Mesodermal cell (in vitro differentiated cells): ENCODE measurements around the gene BMP6.

Source experiments
- H3K27ac ChIP-seq: 2 replicates; pipeline ENCODE4 v1.7.0; 2013; ENCODE audit warnings: mild to moderate bottlenecking, low read depth, low read length, moderate library complexity; ENCODE audit not compliant: severe bottlenecking
- H3K36me3 ChIP-seq: 2 replicates; pipeline ENCODE4 v1.7.1; 2013; ENCODE audit warnings: mild to moderate bottlenecking, low read length, moderate library complexity; ENCODE audit not compliant: control insufficient read depth, insufficient read depth
- H3K4me1 ChIP-seq: one replicate; pipeline ENCODE4 v1.7.1; 2013; ENCODE audit warnings: mild to moderate bottlenecking, low read length; ENCODE audit not compliant: insufficient read depth, control insufficient read depth, poor library complexity, severe bottlenecking
- H3K4me3 ChIP-seq: 2 replicates; pipeline ENCODE4 v1.7.0; 2013; ENCODE audit warnings: low read length, control low read depth, mild to moderate bottlenecking; ENCODE audit not compliant: insufficient read depth, poor library complexity, severe bottlenecking; ENCODE audit errors: extremely low read depth
- H3K9me3 ChIP-seq: 2 replicates; pipeline ENCODE4 v1.7.1; 2013; ENCODE audit warnings: mild to moderate bottlenecking, low read length, moderate library complexity; ENCODE audit not compliant: control insufficient read depth
- WGBS, 2 experiments: methylation state at CpG; one replicate each; pipeline ENCODE4 v1.1.5; 2013; ENCODE audit warnings: missing lambda C conversion rate in 2 of 2; ENCODE audit not compliant: insufficient coverage in 2 of 2; 5-methylcytosine and 5-hydroxymethylcytosine counted together

BMP6 gene

GRCh38 chr6:7770601-7771000 is 44.7 kb downstream of the BMP6 start:
- no peaks in the 10 kb centered on the region for H3K9me3 ChIP-seq
- 97 to 100% methylated on average over 3 of the region's 3 CpGs for WGBS, 2 experiments
- peaks cover 3% of the 10 kb centered on the region for H3K4me1 ChIP-seq
- peaks cover 17% of the 10 kb centered on the region for H3K36me3 ChIP-seq
- H3K4me3 ChIP-seq: no peak overlapping the region
- no peak overlapping the region for H3K27ac ChIP-seq

GRCh38 chr6:7773322-7773721 is 47.4 kb downstream of the BMP6 start:
- peaks cover 14% of the 10 kb centered on the region for H3K36me3 ChIP-seq
- WGBS, 2 experiments: 94 to 100% methylated on average over 2 to 3 of the region's 3 CpGs
- no peak overlapping the region for H3K4me3 ChIP-seq
- H3K9me3 ChIP-seq: no peaks in the 10 kb centered on the region
- H3K27ac ChIP-seq: no peak overlapping the region
- peaks cover 3% of the 10 kb centered on the region for H3K4me1 ChIP-seq

- peaks cover 14% of the 10 kb centered on the region for H3K36me3 ChIP-seq
- WGBS, 2 experiments: 89 to 100% methylated on average over 4 to 6 of the region's 9 CpGs
- H3K4me1 ChIP-seq: peaks cover 3% of the 10 kb centered on the region
- no peaks in the 10 kb centered on the region for H3K9me3 ChIP-seq
- no peak overlapping the region for H3K4me3 ChIP-seq
- no peak overlapping the region for H3K27ac ChIP-seq
Observed at GRCh38 chr6:7773914-7774313, 48.0 kb downstream of the BMP6 start.

DNA sequence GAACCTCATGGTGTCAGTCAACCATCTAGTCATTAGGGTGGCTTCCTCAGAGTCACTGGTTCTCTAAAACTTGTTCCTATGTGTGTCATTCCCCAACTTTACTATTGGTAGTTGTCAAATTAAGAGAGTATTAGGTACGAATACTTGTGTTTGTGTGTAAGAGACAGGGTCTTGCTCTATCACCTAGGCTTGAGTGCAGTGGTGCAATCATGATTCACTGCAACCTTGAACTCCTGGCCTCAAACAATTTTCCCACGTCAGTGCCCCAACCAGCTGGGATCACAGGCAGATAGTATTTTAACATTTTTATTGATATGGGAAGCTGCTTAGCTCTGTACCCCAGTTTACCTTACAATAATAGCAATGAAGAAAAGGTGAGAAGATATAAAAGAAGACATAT is 50.6 kb downstream of the BMP6 start:
- WGBS, 2 experiments: no CpG with 5 or more reads among the region's 2 CpGs
- no peaks in the 10 kb centered on the region for H3K4me1 ChIP-seq
- no peaks in the 10 kb centered on the region for H3K9me3 ChIP-seq
- no peak overlapping the region for H3K27ac ChIP-seq
- peaks cover 10% of the 10 kb centered on the region for H3K36me3 ChIP-seq
- no peak overlapping the region for H3K4me3 ChIP-seq

- 75 to 100% methylated on average over 2 of the region's 4 CpGs for WGBS, 2 experiments
- peaks cover 10% of the 10 kb centered on the region for H3K36me3 ChIP-seq
Observed at GRCh38 chr6:7777074-7777473, 51.2 kb downstream of the BMP6 start.

GRCh38 chr6:7781240-7781639 is 55.3 kb downstream of the BMP6 start:
- 92 to 98% methylated on average over 4 of the region's 6 CpGs for WGBS, 2 experiments
- peaks cover 4% of the 10 kb centered on the region for H3K36me3 ChIP-seq

More at GRCh38 chr6:7777074-7777473, 51.2 kb downstream of the BMP6 start:
- no peak overlapping the region for H3K4me3 ChIP-seq
- no peaks in the 10 kb centered on the region for H3K9me3 ChIP-seq
- no peaks in the 10 kb centered on the region for H3K4me1 ChIP-seq
- no peak overlapping the region for H3K27ac ChIP-seq

DNA sequence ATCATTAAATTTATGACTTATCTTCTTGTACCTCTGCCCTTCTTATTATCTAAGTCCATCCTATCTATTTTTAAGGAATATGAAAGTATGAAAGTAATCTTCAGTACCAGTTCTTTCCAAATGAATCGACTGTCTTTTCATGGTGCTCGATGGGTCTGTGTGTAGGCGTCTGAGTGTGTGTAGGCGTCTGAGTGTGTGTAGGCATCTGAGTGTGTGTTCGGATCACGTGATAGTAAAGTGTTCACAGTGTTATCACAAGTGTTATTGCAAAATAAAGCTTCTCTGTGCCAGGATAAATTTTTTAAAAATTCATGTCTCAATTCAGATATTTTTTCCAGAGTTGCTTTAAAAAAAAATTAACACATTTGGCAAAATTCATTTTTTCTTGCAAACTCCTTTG is 58.3 kb downstream of the BMP6 start:
- Histone ChIP-seq H3K27ac (no peak overlapping the region), H3K4me1 (no peaks in the 10 kb centered on the region), H3K9me3 (no peaks in the 10 kb centered on the region), H3K36me3 (no peaks in the 10 kb centered on the region), H3K4me3 (no peak overlapping the region)
- 91 to 96% methylated on average over 4 to 5 of the region's 6 CpGs for WGBS, 2 experiments

More at GRCh38 chr6:7781240-7781639, 55.3 kb downstream of the BMP6 start:
- Histone ChIP-seq H3K9me3 (no peaks in the 10 kb centered on the region), H3K4me1 (no peaks in the 10 kb centered on the region), H3K4me3 (no peak overlapping the region), H3K27ac (no peak overlapping the region)

- H3K4me1 ChIP-seq: no peaks in the 10 kb centered on the region
- no peaks in the 10 kb centered on the region for H3K36me3 ChIP-seq
- H3K4me3 ChIP-seq: no peak overlapping the region
- H3K9me3 ChIP-seq: no peaks in the 10 kb centered on the region
- H3K27ac ChIP-seq: no peak overlapping the region
- WGBS, 2 experiments: 90% methylated on average over 2 of the region's 2 CpGs; no CpG with 5 or more reads in 1 of the 2 experiments
Observed at GRCh38 chr6:7784706-7785105, 58.8 kb downstream of the BMP6 start.

GRCh38 chr6:7785243-7786035 is 59.5 kb downstream of the BMP6 start:
- Histone ChIP-seq H3K9me3 (no peaks in the 10 kb centered on the region), H3K27ac (no peak overlapping the region), H3K4me1 (no peaks in the 10 kb centered on the region), H3K4me3 (no peak overlapping the region), H3K36me3 (no peaks in the 10 kb centered on the region)
- WGBS, 2 experiments: 82 to 86% methylated on average over 5 of the region's 7 CpGs

DNA sequence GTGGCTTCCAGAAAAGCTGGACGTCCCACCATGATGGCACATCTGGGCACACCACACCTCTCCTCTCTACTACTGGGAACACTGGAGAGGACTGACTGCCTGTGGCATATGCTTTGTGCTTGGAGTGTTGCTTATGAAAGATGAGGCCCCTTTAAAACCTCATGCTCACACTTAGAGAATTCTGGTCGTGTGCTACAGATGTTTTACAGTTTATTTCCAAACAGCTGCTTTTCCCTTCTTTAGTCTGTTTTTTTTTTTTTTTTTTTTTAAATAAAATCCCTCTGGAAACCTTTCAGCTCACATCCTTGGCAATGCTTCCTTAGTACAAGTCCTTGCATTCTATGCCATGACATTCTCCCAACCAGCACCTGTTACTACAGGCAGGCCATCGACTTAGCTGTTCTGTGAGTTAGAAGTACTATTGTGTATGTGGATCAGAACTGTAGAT is 60.3 kb downstream of the BMP6 start:
- Histone ChIP-seq H3K27ac (no peak overlapping the region), H3K9me3 (no peaks in the 10 kb centered on the region), H3K4me3 (no peak overlapping the region), H3K4me1 (no peaks in the 10 kb centered on the region), H3K36me3 (no peaks in the 10 kb centered on the region)
- no CpG with 5 or more reads among the region's 3 CpGs for WGBS, 2 experiments

GRCh38 chr6:7787137-7787608 is 61.3 kb downstream of the BMP6 start:
- Histone ChIP-seq H3K4me3 (no peak overlapping the region), H3K4me1 (no peaks in the 10 kb centered on the region), H3K36me3 (no peaks in the 10 kb centered on the region), H3K27ac (no peak overlapping the region), H3K9me3 (no peaks in the 10 kb centered on the region)
- 83 to 93% methylated on average over 3 of the region's 5 CpGs for WGBS, 2 experiments
